ENCODE measurements around the gene NCAM1.

Gene NCAM1

DNA sequence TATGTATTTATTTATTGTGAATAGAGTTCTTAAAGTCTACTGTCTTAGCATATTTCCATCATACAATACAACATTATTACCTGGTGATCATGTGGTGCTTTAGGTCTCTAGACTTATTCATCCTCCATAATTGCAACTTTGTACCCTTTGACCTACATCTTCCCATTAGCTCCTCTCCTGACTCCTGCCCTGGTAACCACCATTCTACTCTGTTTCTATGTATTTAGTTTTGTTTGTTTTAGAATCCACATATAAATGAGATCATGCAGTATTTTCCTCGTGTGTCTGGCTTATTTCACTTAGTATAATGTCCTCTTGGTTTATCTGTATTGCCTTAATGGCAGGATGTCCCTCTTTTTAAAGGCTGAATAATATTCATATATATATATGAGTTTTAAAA, 22.7 kb downstream of the NCAM1 start:
- no peak overlapping the region for H3K4me3 ChIP-seq (ENCODE audit: low read length)
- TF ChIP-seq, protein P1, sequence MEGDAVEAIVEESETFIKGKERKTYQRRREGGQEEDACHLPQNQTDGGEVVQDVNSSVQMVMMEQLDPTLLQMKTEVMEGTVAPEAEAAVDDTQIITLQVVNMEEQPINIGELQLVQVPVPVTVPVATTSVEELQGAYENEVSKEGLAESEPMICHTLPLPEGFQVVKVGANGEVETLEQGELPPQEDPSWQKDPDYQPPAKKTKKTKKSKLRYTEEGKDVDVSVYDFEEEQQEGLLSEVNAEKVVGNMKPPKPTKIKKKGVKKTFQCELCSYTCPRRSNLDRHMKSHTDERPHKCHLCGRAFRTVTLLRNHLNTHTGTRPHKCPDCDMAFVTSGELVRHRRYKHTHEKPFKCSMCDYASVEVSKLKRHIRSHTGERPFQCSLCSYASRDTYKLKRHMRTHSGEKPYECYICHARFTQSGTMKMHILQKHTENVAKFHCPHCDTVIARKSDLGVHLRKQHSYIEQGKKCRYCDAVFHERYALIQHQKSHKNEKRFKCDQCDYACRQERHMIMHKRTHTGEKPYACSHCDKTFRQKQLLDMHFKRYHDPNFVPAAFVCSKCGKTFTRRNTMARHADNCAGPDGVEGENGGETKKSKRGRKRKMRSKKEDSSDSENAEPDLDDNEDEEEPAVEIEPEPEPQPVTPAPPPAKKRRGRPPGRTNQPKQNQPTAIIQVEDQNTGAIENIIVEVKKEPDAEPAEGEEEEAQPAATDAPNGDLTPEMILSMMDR (conservative IDR thresholded peaks at IDR 0.05; ENCODE audit: low read length): no peak
- DNase-seq (ENCODE audit: low read depth): no peak

DNA sequence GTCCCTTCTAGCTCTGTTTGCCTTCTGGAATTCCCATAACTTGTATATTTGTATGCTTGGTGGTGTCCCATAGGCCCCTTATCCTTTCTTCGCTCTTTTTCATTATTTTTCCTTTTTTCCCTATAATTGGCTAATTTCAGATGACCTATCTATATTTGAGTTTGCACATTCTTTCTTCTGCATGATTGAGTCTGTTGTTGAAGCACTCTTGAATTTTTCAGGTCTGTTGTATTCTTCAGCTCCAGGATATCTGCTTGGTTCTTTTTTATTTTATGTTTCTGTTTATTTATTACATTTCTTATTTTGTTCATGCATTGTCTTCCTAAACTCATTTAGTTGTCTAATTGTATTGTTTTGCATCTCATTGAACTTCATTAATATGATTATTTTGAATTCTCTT, 28.0 kb downstream of the NCAM1 start:
- TF ChIP-seq, protein P1 (conservative IDR thresholded peaks at IDR 0.05; ENCODE audit: low read length): no peak
- no peak for DNase-seq (ENCODE audit: low read depth)
- H3K4me3 ChIP-seq (ENCODE audit: low read length): no peak overlapping the region

DNA sequence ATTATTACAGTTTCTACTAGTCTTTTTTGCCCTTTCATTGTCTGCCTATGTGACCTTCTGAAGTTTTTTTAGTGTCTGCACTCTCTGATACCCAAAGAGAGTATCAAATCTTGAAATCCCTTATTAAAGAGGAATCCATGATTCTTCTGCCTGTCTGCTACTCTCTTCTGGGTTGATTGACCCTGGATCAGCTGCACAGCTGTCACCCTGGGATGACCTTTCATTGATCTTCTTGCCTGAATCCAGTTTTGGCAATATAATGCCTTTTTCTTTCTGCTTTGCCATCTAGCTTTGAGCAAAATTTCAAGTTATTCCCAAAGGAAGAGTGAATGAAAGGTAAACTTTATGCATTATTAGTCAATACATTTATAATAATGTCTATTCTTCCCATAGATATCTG, 32.6 kb downstream of the NCAM1 start:
- DNase-seq (ENCODE audit: low read depth): no peak
- TF ChIP-seq, protein P1 (conservative IDR thresholded peaks at IDR 0.05; ENCODE audit: low read length): no peak
- no peak overlapping the region for H3K4me3 ChIP-seq (ENCODE audit: low read length)

DNA sequence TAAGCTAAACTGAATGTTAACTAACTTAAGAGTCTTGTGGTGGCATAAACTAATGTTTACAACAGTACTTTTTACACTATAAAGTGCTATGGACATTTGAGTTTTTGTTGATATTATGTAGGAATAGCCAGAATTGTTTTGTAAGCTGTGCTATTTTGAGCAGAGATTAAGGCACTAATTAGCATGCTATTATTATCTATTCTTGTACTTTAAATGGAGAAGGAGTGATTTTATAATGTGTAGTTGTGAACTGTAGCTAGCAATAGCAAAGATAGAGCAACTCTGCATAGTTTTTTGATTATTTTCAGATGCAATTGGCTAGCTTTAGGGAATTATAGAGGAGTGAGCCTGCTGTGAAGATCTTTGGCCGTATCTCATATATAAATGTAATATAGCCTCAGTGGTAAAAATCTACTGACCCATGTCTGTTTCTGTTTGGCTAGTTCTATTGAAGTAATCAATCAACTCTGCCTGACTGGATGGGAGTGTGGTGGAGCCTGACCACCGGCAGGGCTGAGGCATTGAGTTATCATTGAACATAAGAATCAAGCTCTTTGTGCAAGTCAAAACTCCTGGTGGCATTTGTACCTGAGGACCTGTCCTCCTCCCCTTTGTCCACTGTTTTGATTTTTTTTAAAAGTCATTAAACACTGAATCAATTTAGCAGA, 34.3 kb downstream of the NCAM1 start:
- H3K4me3 ChIP-seq (ENCODE audit: low read length): no peak overlapping the region
- DNase-seq (ENCODE audit: low read depth): no peak
- TF ChIP-seq, protein P1 (conservative IDR thresholded peaks at IDR 0.05; ENCODE audit: low read length): no peak

DNA sequence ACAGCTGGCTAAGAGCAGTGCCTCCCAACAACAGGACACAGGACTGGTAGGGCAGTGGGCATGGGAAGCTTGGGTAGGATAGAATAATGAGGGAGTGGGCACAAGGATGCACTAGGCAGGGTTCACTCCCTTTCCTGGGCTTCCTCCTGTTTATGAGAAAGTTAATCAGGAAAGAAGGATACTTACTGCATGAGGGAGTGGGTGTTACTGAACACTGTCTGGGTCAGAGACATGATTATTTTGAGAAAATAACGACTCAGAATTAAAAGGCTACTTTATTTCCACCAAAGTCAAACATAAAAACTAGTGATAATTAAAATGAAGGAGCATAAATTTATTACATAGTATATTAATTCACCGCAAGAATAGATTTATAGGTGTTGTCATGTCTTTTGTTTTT, 35.8 kb downstream of the NCAM1 start:
- TF ChIP-seq, protein P1 (conservative IDR thresholded peaks at IDR 0.05; ENCODE audit: low read length): no peak
- no peak overlapping the region for H3K4me3 ChIP-seq (ENCODE audit: low read length)
- no peak for DNase-seq (ENCODE audit: low read depth)

DNA sequence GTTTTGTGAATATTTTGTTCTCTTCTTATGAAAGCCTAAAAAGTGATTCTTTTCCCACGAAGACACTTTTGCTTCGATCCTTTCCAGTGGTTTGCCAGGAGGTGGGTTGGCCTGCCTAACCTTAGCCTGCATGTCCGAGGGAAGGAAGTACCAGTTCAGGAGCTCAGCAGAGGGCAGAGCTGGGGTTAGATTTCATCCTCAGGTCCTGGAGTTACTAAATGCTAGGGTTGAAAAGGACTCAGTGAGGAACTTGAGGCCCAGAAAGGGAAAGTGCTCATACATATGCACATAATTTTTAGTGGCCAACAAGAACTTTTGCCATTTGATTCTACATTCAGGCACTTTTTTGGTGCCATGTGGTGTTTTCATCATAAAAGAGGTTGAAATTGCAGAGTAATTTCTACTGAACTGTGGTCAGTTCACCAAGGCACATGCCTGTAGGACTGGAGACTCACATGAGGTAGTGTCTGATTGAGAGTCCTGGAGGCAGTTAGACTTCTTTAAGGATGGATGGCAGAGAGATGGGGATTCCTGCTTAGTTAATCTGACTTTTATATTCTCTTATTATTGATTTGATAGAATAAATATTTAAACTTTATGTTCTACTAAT, 36.7 kb downstream of the NCAM1 start:
- TF ChIP-seq, protein P1 (conservative IDR thresholded peaks at IDR 0.05; ENCODE audit: low read length): no peak
- no peak for DNase-seq (ENCODE audit: low read depth)
- no peak overlapping the region for H3K4me3 ChIP-seq (ENCODE audit: low read length)

DNA sequence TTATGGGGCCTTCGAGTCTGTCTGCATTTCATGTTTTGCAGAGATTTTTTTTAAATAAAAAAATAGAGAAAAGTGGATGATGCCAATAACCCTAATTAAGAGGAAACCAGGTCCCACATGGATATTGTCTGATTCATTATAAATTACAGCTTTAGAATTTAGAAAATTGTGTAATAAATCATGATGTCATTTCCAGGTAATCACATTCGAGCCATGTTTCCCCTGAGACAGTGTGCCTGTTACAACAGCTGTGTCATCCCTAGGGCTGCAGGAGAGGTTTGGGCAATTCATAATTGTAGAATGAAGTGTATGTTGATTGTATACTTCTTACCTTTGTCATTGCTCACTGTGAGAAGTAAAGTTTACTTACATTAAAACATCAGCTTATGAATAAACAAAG, 38.3 kb downstream of the NCAM1 start:
- TF ChIP-seq, protein P1 (conservative IDR thresholded peaks at IDR 0.05; ENCODE audit: low read length): no peak
- DNase-seq (ENCODE audit: low read depth): no peak
- no peak overlapping the region for H3K4me3 ChIP-seq (ENCODE audit: low read length)
